Mucosa of rectum (tissue), 2 donors: ENCODE results near the gene OR10H4.
"Not testable (repeated sequence)": the region's sequence is repeated elsewhere in the genome, so short reads cannot be mapped to it uniquely, and the experiment has no call there.

Experiments used
- H3K27ac ChIP-seq, 2 donors: one replicate each; pipeline ENCODE4 v1.7.0; 2013; ENCODE audit warnings: inconsistent platforms in 2 of 2, low read depth in 2 of 2, low read length in 2 of 2
- H3K27me3 ChIP-seq, 2 donors: one replicate each; pipeline ENCODE4 v1.7.0; 2013; ENCODE audit warnings: low read length in 2 of 2; ENCODE audit not compliant: control insufficient read depth in 2 of 2, insufficient read depth in 2 of 2
- H3K36me3 ChIP-seq, 2 donors: one replicate each; pipeline ENCODE4 v1.7.0; 2013; ENCODE audit warnings: low read length in 2 of 2; ENCODE audit not compliant: control insufficient read depth in 2 of 2, insufficient read depth in 2 of 2
- H3K4me1 ChIP-seq, 2 donors: one replicate each; pipeline ENCODE4 v1.7.0; 2013; ENCODE audit warnings: low read length in 2 of 2, mild to moderate bottlenecking in 1 of 2; ENCODE audit not compliant: control insufficient read depth in 2 of 2, insufficient read depth in 2 of 2
- H3K4me3 ChIP-seq, 2 donors: one replicate each; pipeline ENCODE4 v1.7.0; 2013; ENCODE audit warnings: low read length in 2 of 2
- H3K9ac ChIP-seq, 2 donors: one replicate each; pipeline ENCODE4 v1.7.0; 2013; ENCODE audit warnings: low read length in 2 of 2, low read depth in 1 of 2, mild to moderate bottlenecking in 1 of 2
- H3K9me3 ChIP-seq, 2 donors: one replicate each; pipeline ENCODE4 v1.7.0; 2013; ENCODE audit warnings: low read length in 2 of 2; ENCODE audit not compliant: control insufficient read depth in 2 of 2
- donor health status: healthy.
- donor health status: Normal muscosa, but diverticular disease.

The OR10H4 gene

GRCh38 chr19:15976836-15977689, 28.3 kb downstream of the OR10H4 start:
- Histone ChIP-seq H3K4me3 (no peak overlapping the region), H3K27ac (no peak overlapping the region), H3K4me1 (no peaks in the 10 kb centered on the region), H3K9ac (no peak overlapping the region), H3K9me3 (no peaks in the 10 kb centered on the region), H3K36me3 (no peaks in the 10 kb centered on the region), H3K27me3 (peaks cover 0 to 4% of the 10 kb centered on the region in 2 donors)

GRCh38 chr19:15977690-15978089, 28.9 kb downstream of the OR10H4 start:
- Histone ChIP-seq H3K9ac (no peak overlapping the region), H3K27ac (no peak overlapping the region), H3K36me3 (no peaks in the 10 kb centered on the region), H3K4me1 (no peaks in the 10 kb centered on the region), H3K27me3 (peaks cover 0 to 4% of the 10 kb centered on the region in 2 donors), H3K9me3 (no peaks in the 10 kb centered on the region), H3K4me3 (no peak overlapping the region)

GRCh38 chr19:15979293-15979692, 30.5 kb downstream of the OR10H4 start:
- H3K9ac ChIP-seq, result no peak overlapping the region
- no peaks in the 10 kb centered on the region for H3K9me3 ChIP-seq
- no peak overlapping the region for H3K4me3 ChIP-seq
- H3K27me3 ChIP-seq, result peaks cover 0 to 4% of the 10 kb centered on the region in 2 donors
- H3K27ac ChIP-seq, result no peak overlapping the region
- H3K4me1 ChIP-seq, result no peaks in the 10 kb centered on the region
- H3K36me3 ChIP-seq, result no peaks in the 10 kb centered on the region

- H3K36me3 ChIP-seq, result not testable (repeated sequence)
Measured at GRCh38 chr19:15985831-15986230, 37.0 kb downstream of the OR10H4 start.

GRCh38 chr19:15986701-15987100, 37.9 kb downstream of the OR10H4 start:
- H3K4me1 ChIP-seq, result no peaks in the 10 kb centered on the region
- H3K27ac ChIP-seq, result no peak overlapping the region
- H3K9ac ChIP-seq, result no peak overlapping the region
- H3K4me3 ChIP-seq, result no peak overlapping the region
- H3K36me3 ChIP-seq, result no peaks in the 10 kb centered on the region
- no peaks in the 10 kb centered on the region for H3K9me3 ChIP-seq
- H3K27me3 ChIP-seq, result no peaks in the 10 kb centered on the region

More at GRCh38 chr19:15985831-15986230, 37.0 kb downstream of the OR10H4 start:
- not testable (repeated sequence) for H3K9me3 ChIP-seq, H3K27me3 ChIP-seq, H3K9ac ChIP-seq, H3K27ac ChIP-seq, H3K4me3 ChIP-seq, H3K4me1 ChIP-seq

- Histone ChIP-seq H3K27me3 (no peaks in the 10 kb centered on the region), H3K9ac (no peak overlapping the region), H3K9me3 (no peaks in the 10 kb centered on the region), H3K4me3 (no peak overlapping the region), H3K4me1 (no peaks in the 10 kb centered on the region), H3K36me3 (no peaks in the 10 kb centered on the region), H3K27ac (no peak overlapping the region)
Measured at GRCh38 chr19:15989889-15990288, 41.1 kb downstream of the OR10H4 start.

- no peaks in the 10 kb centered on the region for H3K36me3 ChIP-seq
- H3K27ac ChIP-seq, result no peak overlapping the region
- no peaks in the 10 kb centered on the region for H3K9me3 ChIP-seq
- H3K4me3 ChIP-seq, result no peak overlapping the region
- no peak overlapping the region for H3K9ac ChIP-seq
- H3K4me1 ChIP-seq, result no peaks in the 10 kb centered on the region
- no peaks in the 10 kb centered on the region for H3K27me3 ChIP-seq
Measured at GRCh38 chr19:15991602-15992001, 42.8 kb downstream of the OR10H4 start.

GRCh38 chr19:15992014-15992413, 43.2 kb downstream of the OR10H4 start:
- no peaks in the 10 kb centered on the region for H3K4me1 ChIP-seq
- no peak overlapping the region for H3K27ac ChIP-seq
- H3K9ac ChIP-seq, result no peak overlapping the region
- no peaks in the 10 kb centered on the region for H3K27me3 ChIP-seq
- no peak overlapping the region for H3K4me3 ChIP-seq
- no peaks in the 10 kb centered on the region for H3K9me3 ChIP-seq
- H3K36me3 ChIP-seq, result no peaks in the 10 kb centered on the region

GRCh38 chr19:15995536-15995935, 46.7 kb downstream of the OR10H4 start:
- no peak overlapping the region for H3K9ac ChIP-seq
- H3K27ac ChIP-seq, result no peak overlapping the region
- no peak overlapping the region for H3K4me3 ChIP-seq
- no peaks in the 10 kb centered on the region for H3K27me3 ChIP-seq
- H3K9me3 ChIP-seq, result no peaks in the 10 kb centered on the region
- H3K36me3 ChIP-seq, result no peaks in the 10 kb centered on the region
- no peaks in the 10 kb centered on the region for H3K4me1 ChIP-seq

- Histone ChIP-seq H3K36me3 (no peaks in the 10 kb centered on the region), H3K9ac (no peak overlapping the region), H3K4me3 (no peak overlapping the region), H3K4me1 (no peaks in the 10 kb centered on the region), H3K27ac (no peak overlapping the region), H3K27me3 (no peaks in the 10 kb centered on the region), H3K9me3 (no peaks in the 10 kb centered on the region)
Measured at GRCh38 chr19:15998166-15998565, 49.4 kb downstream of the OR10H4 start.
